EL (cell line): ENCODE results near the gene ZNF426.
"Not testable (repeated sequence)": the region's sequence is repeated elsewhere in the genome, so short reads cannot be mapped to it uniquely, and the experiment has no call there.

Source experiments
- DNase-seq: peaks from one replicate; pipeline ENCODE4 v3.0.0-alpha.2; 2016

Gene ZNF426

GRCh38 chr19:9538183-9539058 is at the start of gene ZNF426:
ZNF426 (minus strand) TSS chr19:9538645; CDS start chr19:9536232, 2,413 bp downstream.
- peak; percentile 87 for DNase-seq

- DNase-seq = peak; percentile 68
Measured at GRCh38 chr19:9586764-9587163, 48.3 kb upstream of the ZNF426 start.

GRCh38 chr19:9584073-9584833 is 45.8 kb upstream of the ZNF426 start, which contains the start of gene ZNF121:
ZNF121 (minus strand) TSS chr19:9584504; CDS start chr19:9568097, 16,407 bp downstream.
- DNase-seq = peak; percentile 85

- not testable (repeated sequence) for DNase-seq
Measured at GRCh38 chr19:9582081-9582725, 43.8 kb upstream of the ZNF426 start.

- DNase-seq = no peak
Measured at GRCh38 chr19:9580728-9581127, 42.3 kb upstream of the ZNF426 start.

- no peak for DNase-seq
Measured at GRCh38 chr19:9570255-9570654, 31.8 kb upstream of the ZNF426 start.

GRCh38 chr19:9566729-9567128 is 28.3 kb upstream of the ZNF426 start:
- no peak for DNase-seq

GRCh38 chr19:9565900-9566705 is 27.7 kb upstream of the ZNF426 start:
- DNase-seq = peak; percentile 8

- DNase-seq = no peak
Measured at GRCh38 chr19:9552536-9553274, 14.3 kb upstream of the ZNF426 start.

GRCh38 chr19:9547870-9548269 is 9.4 kb upstream of the ZNF426 start:
- no peak for DNase-seq

GRCh38 chr19:9541281-9541680 is 2.8 kb upstream of the ZNF426 start:
- DNase-seq = not testable (repeated sequence)

- DNase-seq = not testable (repeated sequence)
Measured at GRCh38 chr19:9539921-9540320, 1.5 kb upstream of the ZNF426 start.

GRCh38 chr19:9539201-9539600 is 756 bp upstream of the ZNF426 start:
- not testable (repeated sequence) for DNase-seq

- DNase-seq = no peak
Measured at GRCh38 chr19:9535934-9536333, 2.5 kb downstream of the ZNF426 start.

- peak; percentile 41 for DNase-seq
Measured at GRCh38 chr19:9531933-9532332, 6.5 kb downstream of the ZNF426 start.

- DNase-seq = no peak
Measured at GRCh38 chr19:9528757-9529336, 9.6 kb downstream of the ZNF426 start.

GRCh38 chr19:9523885-9524474 is 14.5 kb downstream of the ZNF426 start:
- no peak for DNase-seq

- no peak for DNase-seq
Measured at GRCh38 chr19:9507285-9507684, 31.2 kb downstream of the ZNF426 start.

- DNase-seq = no peak
Measured at GRCh38 chr19:9500796-9501195, 37.6 kb downstream of the ZNF426 start.

GRCh38 chr19:9498183-9498902 is 40.1 kb downstream of the ZNF426 start, which contains the start of gene ZNF560:
ZNF560 (minus strand) TSS chr19:9498616; CDS start chr19:9475313, 23,303 bp downstream.
- DNase-seq = peak; percentile 41
